GM12878 (cell line): ENCODE measurements around the gene LRRC66. TPM values are rescaled to one million over a fixed set of nuclear protein-coding genes. Genes with fewer than 3 reads are reported as not detected.

Experiments used
- ATAC-seq: fragments of 200-7000 bp; cut with Tn5 transposase; 3 replicates; pipeline ENCODE4 v1.9.1; 2020; ENCODE audit warnings: mild to moderate bottlenecking, moderate library complexity
- BruUV-seq: library from RNA; stranded (reverse); fragments of 400-500 nt; replicated peaks from 2 replicates; lab custom pipeline; 2021; lab: Mats Ljungman, UMichigan
- CTCF ChIA-PET: fragments of 300-600 bp; sonication (Branson Sonifier 250); formaldehyde crosslinking; extraction: SDS; loops from one replicate; lab custom pipeline; 2021; ENCODE audit warnings: inconsistent platforms; lab: Yijun Ruan, JAX
- POLR2A ChIA-PET: fragments of 350-600 bp; formaldehyde crosslinking; extraction: SDS; loops from one replicate; lab custom pipeline; 2021; ENCODE audit warnings: inconsistent platforms; lab: Charles Lee
- RAD21 ChIA-PET: fragments of 300-600 bp; sonication (Branson Sonifier 250); formaldehyde crosslinking; loops from one replicate; lab custom pipeline; 2023; ENCODE audit warnings: antibody characterized with exemption; ENCODE audit not compliant: unreplicated experiment; lab: Charles Lee
- SMC1A ChIA-PET: fragments of 300-600 bp; sonication (Branson Sonifier 250); formaldehyde crosslinking; loops from one replicate; lab custom pipeline; 2023; ENCODE audit not compliant: unreplicated experiment, uncharacterized antibody; lab: Charles Lee
- DNase-seq: peaks from one replicate; pipeline ENCODE4 v3.0.0-alpha.2; 2011; ENCODE audit warnings: low read depth, low spot score
- FAIRE-seq: peaks from 3 replicates; lab custom pipeline; 2011; peaks lifted over from hg19 to GRCh38; lab: Jason Lieb, UNC
- H2AFZ ChIP-seq: 2 replicates; pipeline ENCODE4 v1.6.0; 2011; ENCODE audit warnings: low read depth, low read length, control low read depth; ENCODE audit not compliant: control insufficient read depth
- H3K27ac ChIP-seq: 2 replicates; pipeline ENCODE4 v1.5.1; 2011; ENCODE audit warnings: control low read depth; ENCODE audit not compliant: control insufficient read depth, insufficient read depth
- H3K27me3 ChIP-seq, 2 experiments: replicated peaks in 1 of 2; 2 replicates each; pipeline versions ENCODE4 v1.6.0 to v1.6.1; 2011; ENCODE audit warnings: low read length in 1 of 2; ENCODE audit not compliant: control insufficient read depth in 2 of 2, insufficient read depth in 2 of 2
- H3K36me3 ChIP-seq, 2 experiments: 2 replicates each; pipeline ENCODE4 v1.5.1; 2011; ENCODE audit warnings: low read length in 1 of 2; ENCODE audit not compliant: control insufficient read depth in 2 of 2, insufficient read depth in 2 of 2
- H3K4me1 ChIP-seq: 2 replicates; pipeline ENCODE4 v1.6.1; 2011; ENCODE audit warnings: mild to moderate bottlenecking, low read length, moderate library complexity, mixed read lengths; ENCODE audit not compliant: control insufficient read depth, insufficient read depth
- H3K4me2 ChIP-seq: 2 replicates; pipeline ENCODE4 v1.6.0; 2011; ENCODE audit warnings: control low read depth; ENCODE audit not compliant: control insufficient read depth, insufficient read depth
- H3K4me3 ChIP-seq: fragments of 200-600 bp; sonication (generic); 2 replicates; pipeline ENCODE4 v1.5.1; 2016
- H3K79me2 ChIP-seq: 2 replicates; pipeline ENCODE4 v1.6.0; 2011; ENCODE audit warnings: low read length; ENCODE audit not compliant: control insufficient read depth, insufficient read depth
- H3K9ac ChIP-seq: 2 replicates; pipeline ENCODE4 v1.8.0; 2011; ENCODE audit warnings: low read length, control low read depth, mixed read lengths; ENCODE audit not compliant: control insufficient read depth, insufficient read depth
- H3K9me3 ChIP-seq: replicated peaks from 3 replicates; pipeline ENCODE4 v1.5.1; 2011; ENCODE audit warnings: mild to moderate bottlenecking, low read length; ENCODE audit not compliant: control insufficient read depth, insufficient read depth
- H4K20me1 ChIP-seq: 2 replicates; pipeline ENCODE4 v1.6.0; 2011; ENCODE audit not compliant: control insufficient read depth, insufficient read depth
- BACH1 ChIP-seq: fragments of 450-650 bp; IDR thresholded peaks from 2 replicates; pipeline ENCODE4 v1.6.1; 2017; ENCODE audit warnings: mild to moderate bottlenecking, borderline replicate concordance
- BCLAF1 ChIP-seq: fragments of 450-650 bp; IDR thresholded peaks from 2 replicates; pipeline ENCODE4 v1.6.1; 2017; ENCODE audit warnings: antibody characterized with exemption, mild to moderate bottlenecking, moderate library complexity
- CHD1 ChIP-seq: IDR thresholded peaks from 2 replicates; pipeline ENCODE4 v1.6.1; 2012; ENCODE audit warnings: low read depth, low read length, improper control_type of control experiment
- CHD2 ChIP-seq: IDR thresholded peaks from 2 replicates; pipeline ENCODE4 v1.6.1; 2011; ENCODE audit warnings: low read depth, low read length, improper control_type of control experiment, borderline replicate concordance
- EED ChIP-seq: sonication (generic); IDR thresholded peaks from 2 replicates; pipeline ENCODE4 v1.6.1; 2016; ENCODE audit warnings: antibody characterized with exemption, low read depth
- ELK1 ChIP-seq: IDR thresholded peaks from 2 replicates; pipeline ENCODE4 v1.6.1; 2012; ENCODE audit warnings: low read depth, low read length, improper control_type of control experiment
- NBN ChIP-seq: fragments of 450-650 bp; IDR thresholded peaks from 2 replicates; pipeline ENCODE4 v1.6.1; 2016
- SIN3A ChIP-seq: IDR thresholded peaks from 2 replicates; pipeline ENCODE4 v1.6.1; 2012; ENCODE audit warnings: low read depth, low read length, improper control_type of control experiment
- STAT1 ChIP-seq: fragments of 450-650 bp; conservative IDR thresholded peaks from 2 replicates; pipeline ENCODE4 v1.6.1; 2014; ENCODE audit warnings: antibody characterized with exemption, mild to moderate bottlenecking
- TCF7 ChIP-seq: IDR thresholded peaks from 2 replicates; pipeline ENCODE4 v1.6.1; 2014; ENCODE audit warnings: antibody characterized with exemption, borderline replicate concordance
- WGBS: methylation state at CpG from one replicate; pipeline ENCODE4 v1.1.6; 2016; ENCODE audit warnings: low lambda C conversion rate; ENCODE audit not compliant: insufficient replicate concordance, insufficient coverage; ENCODE audit errors: missing lambda C conversion rate; 5-methylcytosine and 5-hydroxymethylcytosine counted together
- in situ Hi-C: fragments of 300-500 bp; cut with MboI; formaldehyde crosslinking; loops from 9 replicates; pipeline ENCODE4 v1.14.3; 2018; ENCODE audit warnings: mixed read lengths
- intact Hi-C: fragments of 100-400 bp; cut with micrococcal nuclease; formaldehyde crosslinking; loops from one replicate; pipeline ENCODE4 v1.14.2; 2022; ENCODE audit not compliant: unreplicated experiment
- polyA plus RNA-seq, 11 experiments: library from polyadenylated mRNA; depleted of rRNA in 4 of 11; unstranded in 6 of 11; stranded (reverse) in 5 of 11; fragments of >200 nt; fragmentation: Nextera tagmentation in 4 of 11; fragmentation: Illumina TruSeq in 1 of 11; extraction: Ambion mirVana in 4 of 11; extraction: Trizol in 1 of 11; gene quantifications; 1 replicate in 1 of 11; 2 replicates in 10 of 11; pipeline versions ENCODE4 v1.2.1 to v1.2.3, GENCODE V29; 2011 to 2016; ENCODE audit warnings: inconsistent platforms in 2 of 11, missing spikeins in 2 of 11, low read depth in 1 of 11
- total RNA-seq, 4 experiments: library from RNA; depleted of rRNA in 3 of 4; stranded (reverse); fragments of >200 nt in 3 of 4; fragmentation: Illumina TruSeq in 1 of 4; extraction: Trizol in 1 of 4; gene quantifications; 2 replicates each; pipeline versions ENCODE4 v1.2.1 to v1.2.3, GENCODE V29; 2013 to 2021
- TF ChIP-seq, protein P1 (sequence below): IDR thresholded peaks from 2 replicates; pipeline ENCODE4 v1.6.1; 2012; ENCODE audit warnings: low read depth, low read length, improper control_type of control experiment
- TF ChIP-seq, protein P2 (sequence below): fragments of 450-650 bp; IDR thresholded peaks from 2 replicates; pipeline ENCODE4 v1.6.1; 2016; ENCODE audit warnings: mild to moderate bottlenecking, moderate library complexity, borderline replicate concordance

The LRRC66 gene
- total and polyA plus RNA-seq, 10 of the 15 experiments (the other 5 are each of a cell fraction or from before 2014, with no cell fraction given) = 0.02 to 0.18 (median 0.09) TPM; not detected in 2

DNA sequence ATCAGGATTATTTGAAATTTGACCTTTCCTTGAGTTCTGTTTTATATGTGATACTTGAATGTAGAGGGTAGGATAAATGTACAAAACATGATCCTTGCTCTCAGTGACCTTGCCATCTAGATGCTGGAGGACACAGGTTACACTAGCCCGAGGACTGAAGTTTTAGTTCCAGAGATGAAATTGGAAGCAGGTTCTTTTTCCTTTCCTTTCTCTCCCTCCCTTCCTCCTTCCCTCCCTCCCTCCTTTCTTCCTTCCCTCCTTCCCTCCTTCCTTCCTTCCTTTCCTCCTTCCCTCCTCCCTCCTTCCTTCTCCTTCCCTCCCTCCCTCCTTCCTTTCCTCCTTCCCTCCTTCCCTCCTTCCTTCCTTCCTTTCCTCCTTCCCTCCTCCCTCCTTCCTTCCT lies 54.3 kb downstream of the LRRC66 start (continued):
- TF ChIP-seq, protein P1, sequence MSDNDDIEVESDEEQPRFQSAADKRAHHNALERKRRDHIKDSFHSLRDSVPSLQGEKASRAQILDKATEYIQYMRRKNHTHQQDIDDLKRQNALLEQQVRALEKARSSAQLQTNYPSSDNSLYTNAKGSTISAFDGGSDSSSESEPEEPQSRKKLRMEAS = no peak
- TF ChIP-seq NBN = no peak
- no peak for TF ChIP-seq BCLAF1
- no peak for TF ChIP-seq TCF7
- TF ChIP-seq STAT1 = no peak
- TF ChIP-seq SIN3A = no peak
- no peak for TF ChIP-seq EED

DNA sequence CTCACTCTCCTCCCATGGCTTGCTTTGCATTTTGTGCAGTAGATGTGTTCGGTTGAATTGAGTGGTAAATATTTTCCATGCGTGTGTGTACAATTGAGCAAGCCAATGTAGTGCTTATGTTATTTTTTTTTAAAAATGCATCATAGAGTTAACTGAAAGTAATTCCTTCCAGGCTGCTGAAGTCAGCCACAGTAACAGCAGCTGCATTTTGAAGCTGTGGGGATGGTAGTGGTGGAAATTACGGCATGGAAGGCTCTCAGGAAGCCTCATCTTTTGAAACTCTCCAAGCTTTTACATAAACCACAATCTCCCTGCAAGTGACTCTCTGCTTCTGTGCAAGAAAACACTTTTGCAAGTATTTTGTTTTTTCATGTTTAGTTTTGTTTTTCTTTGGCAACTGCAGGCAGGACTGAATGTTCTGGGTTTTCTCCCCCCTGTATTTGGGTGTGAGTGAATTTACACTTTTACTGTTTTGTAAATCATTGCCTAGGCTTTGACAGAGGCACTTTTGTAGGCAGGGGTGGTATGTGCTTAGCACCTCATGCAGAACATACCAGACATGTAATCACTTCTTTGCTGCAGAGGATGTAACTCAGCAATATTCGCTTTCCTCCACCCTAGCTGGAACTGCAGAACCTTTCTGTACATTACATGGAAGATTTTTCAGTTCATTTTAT lies 56.2 kb downstream of the LRRC66 start:
- ChIA-PET RAD21 (no interaction called here), POLR2A (no interaction called here), CTCF (no interaction called here), SMC1A (no interaction called here)
- in situ Hi-C loops = no loop called here
- Histone ChIP-seq H4K20me1 (no peaks in the 10 kb centered on the region), H3K36me3 (no peaks in the 10 kb centered on the region), H3K9me3 (no peaks in the 10 kb centered on the region), H3K27me3 (no peaks in the 10 kb centered on the region), H3K4me3 (no peak overlapping the region), H3K79me2 (no peaks in the 10 kb centered on the region), H3K4me1 (no peaks in the 10 kb centered on the region), H3K27ac (no peak overlapping the region), H2AFZ (no peak overlapping the region)
- no peak for DNase-seq
- FAIRE-seq = no peak
- BruUV-seq = no TSS peak
- WGBS = 61% methylated on average over 4 of the region's 4 CpGs
- intact Hi-C loops = no loop called here
- no peak for ATAC-seq
- TF ChIP-seq, protein P2, sequence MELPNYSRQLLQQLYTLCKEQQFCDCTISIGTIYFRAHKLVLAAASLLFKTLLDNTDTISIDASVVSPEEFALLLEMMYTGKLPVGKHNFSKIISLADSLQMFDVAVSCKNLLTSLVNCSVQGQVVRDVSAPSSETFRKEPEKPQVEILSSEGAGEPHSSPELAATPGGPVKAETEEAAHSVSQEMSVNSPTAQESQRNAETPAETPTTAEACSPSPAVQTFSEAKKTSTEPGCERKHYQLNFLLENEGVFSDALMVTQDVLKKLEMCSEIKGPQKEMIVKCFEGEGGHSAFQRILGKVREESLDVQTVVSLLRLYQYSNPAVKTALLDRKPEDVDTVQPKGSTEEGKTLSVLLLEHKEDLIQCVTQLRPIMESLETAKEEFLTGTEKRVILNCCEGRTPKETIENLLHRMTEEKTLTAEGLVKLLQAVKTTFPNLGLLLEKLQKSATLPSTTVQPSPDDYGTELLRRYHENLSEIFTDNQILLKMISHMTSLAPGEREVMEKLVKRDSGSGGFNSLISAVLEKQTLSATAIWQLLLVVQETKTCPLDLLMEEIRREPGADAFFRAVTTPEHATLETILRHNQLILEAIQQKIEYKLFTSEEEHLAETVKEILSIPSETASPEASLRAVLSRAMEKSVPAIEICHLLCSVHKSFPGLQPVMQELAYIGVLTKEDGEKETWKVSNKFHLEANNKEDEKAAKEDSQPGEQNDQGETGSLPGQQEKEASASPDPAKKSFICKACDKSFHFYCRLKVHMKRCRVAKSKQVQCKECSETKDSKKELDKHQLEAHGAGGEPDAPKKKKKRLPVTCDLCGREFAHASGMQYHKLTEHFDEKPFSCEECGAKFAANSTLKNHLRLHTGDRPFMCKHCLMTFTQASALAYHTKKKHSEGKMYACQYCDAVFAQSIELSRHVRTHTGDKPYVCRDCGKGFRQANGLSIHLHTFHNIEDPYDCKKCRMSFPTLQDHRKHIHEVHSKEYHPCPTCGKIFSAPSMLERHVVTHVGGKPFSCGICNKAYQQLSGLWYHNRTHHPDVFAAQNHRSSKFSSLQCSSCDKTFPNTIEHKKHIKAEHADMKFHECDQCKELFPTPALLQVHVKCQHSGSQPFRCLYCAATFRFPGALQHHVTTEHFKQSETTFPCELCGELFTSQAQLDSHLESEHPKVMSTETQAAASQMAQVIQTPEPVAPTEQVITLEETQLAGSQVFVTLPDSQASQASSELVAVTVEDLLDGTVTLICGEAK = no peak
- TF ChIP-seq CHD1 = no peak
- TF ChIP-seq ELK1 = no peak
- no peak for TF ChIP-seq CHD2
- no peak for TF ChIP-seq BACH1
- TF ChIP-seq, all 136 proteins: peak for 0
- Histone ChIP-seq H3K4me2 (no peak overlapping the region), H3K9ac (no peak overlapping the region)
